GM23338 (cell line): ENCODE measurements around the gene MARF1. TPM values are rescaled to one million over a fixed set of nuclear protein-coding genes. Genes with fewer than 3 reads are reported as not detected.

Experiments used
- ATAC-seq: fragments of 200-7000 bp; cut with Tn5 transposase; 3 replicates; pipeline ENCODE4 v1.9.1; 2020
- DNase-seq: peaks from one replicate; pipeline ENCODE4 v3.0.0-alpha.2; 2015; ENCODE audit warnings: low spot score
- H2AFZ ChIP-seq: fragments of 200-600 bp; sonication (generic); 2 replicates; pipeline ENCODE4 v1.8.0; 2016; ENCODE audit warnings: antibody characterized with exemption, mild to moderate bottlenecking, moderate library complexity
- H3F3A ChIP-seq: fragments of 200-600 bp; sonication (generic); replicated peaks from 2 replicates; pipeline ENCODE4 v1.8.0; 2017; ENCODE audit warnings: antibody characterized with exemption, mixed run types, low read depth
- H3K27ac ChIP-seq: fragments of 200-600 bp; sonication (generic); 2 replicates; pipeline ENCODE4 v1.6.1; 2016; ENCODE audit warnings: low read depth
- H3K27me3 ChIP-seq: fragments of 200-600 bp; sonication (generic); 2 replicates; pipeline ENCODE4 v1.8.0; 2016; ENCODE audit warnings: mild to moderate bottlenecking, mixed run types, moderate library complexity; ENCODE audit not compliant: insufficient read depth
- H3K36me3 ChIP-seq: fragments of 200-600 bp; sonication (generic); 2 replicates; pipeline ENCODE4 v1.8.0; 2016; ENCODE audit warnings: mild to moderate bottlenecking; ENCODE audit not compliant: insufficient read depth
- H3K4me1 ChIP-seq: fragments of 200-600 bp; sonication (generic); 2 replicates; pipeline ENCODE4 v1.8.0; 2016; ENCODE audit warnings: mild to moderate bottlenecking, moderate library complexity; ENCODE audit not compliant: insufficient read depth
- H3K4me2 ChIP-seq: fragments of 200-600 bp; sonication (generic); 2 replicates; pipeline ENCODE4 v1.7.1; 2017; ENCODE audit warnings: mixed run types
- H3K4me3 ChIP-seq: fragments of 200-600 bp; sonication (generic); 2 replicates; pipeline ENCODE4 v1.6.1; 2016; ENCODE audit warnings: mixed run types
- H3K79me2 ChIP-seq: fragments of 200-600 bp; sonication (generic); replicated peaks from 2 replicates; pipeline ENCODE4 v1.8.0; 2017; ENCODE audit warnings: mild to moderate bottlenecking; ENCODE audit not compliant: insufficient read depth
- H3K9me2 ChIP-seq: fragments of 200-600 bp; sonication (generic); 2 replicates; pipeline ENCODE4 v1.8.0; 2017; ENCODE audit not compliant: insufficient read depth
- H4K20me1 ChIP-seq: fragments of 200-600 bp; sonication (generic); replicated peaks from 2 replicates; pipeline ENCODE4 v1.8.0; 2017; ENCODE audit warnings: mild to moderate bottlenecking; ENCODE audit not compliant: insufficient read depth
- H3K27ac Mint-ChIP-seq: 2 replicates; pipeline ENCODE4 v1.8.0; 2020; ENCODE audit warnings: inconsistent platforms, mild to moderate bottlenecking, moderate library complexity, mixed read lengths
- H3K27me3 Mint-ChIP-seq: 3 replicates; pipeline ENCODE4 v1.8.0; 2022; ENCODE audit warnings: low read depth, mild to moderate bottlenecking, moderate library complexity, mixed read lengths, inconsistent platforms; ENCODE audit not compliant: insufficient read depth, poor library complexity
- H3K36me3 Mint-ChIP-seq: 3 replicates; pipeline ENCODE4 v1.8.0; 2021; ENCODE audit warnings: low read depth, mild to moderate bottlenecking, inconsistent platforms, moderate library complexity, mixed read lengths
- H3K4me1 Mint-ChIP-seq: 3 replicates; pipeline ENCODE4 v1.8.0; 2020; ENCODE audit warnings: mild to moderate bottlenecking, inconsistent platforms, mixed read lengths
- H3K4me3 Mint-ChIP-seq: 3 replicates; pipeline ENCODE4 v1.8.0; 2021; ENCODE audit warnings: moderate library complexity, mild to moderate bottlenecking, inconsistent platforms, mixed read lengths
- H3K9me3 Mint-ChIP-seq: 3 replicates; pipeline ENCODE4 v1.8.0; 2020; ENCODE audit warnings: moderate library complexity, mild to moderate bottlenecking, inconsistent platforms, mixed read lengths
- CTCF ChIP-seq, 2 experiments: fragments of 200-600 bp in 1 of 2; sonication (generic) in 1 of 2; conservative IDR thresholded peaks; 2 replicates each; pipeline versions ENCODE4 v1.5.1 to v1.6.1; 2016 to 2017; ENCODE audit warnings: antibody characterized with exemption in 2 of 2, low read depth in 2 of 2, mild to moderate bottlenecking in 2 of 2, moderate library complexity in 1 of 2
- STAT1 ChIP-seq: IDR thresholded peaks from one replicate; pipeline ENCODE4 v1.6.1; 2016; ENCODE audit warnings: antibody characterized with exemption; ENCODE audit not compliant: unreplicated experiment
- ZNF114 ChIP-seq: fragments of 250-450 bp; sonication (Bioruptor Pico); IDR thresholded peaks from 2 replicates; pipeline ENCODE4 v1.5.0; 2020; ENCODE audit warnings: mild to moderate bottlenecking, moderate library complexity
- ZNF462 ChIP-seq: fragments of 250-450 bp; sonication (Bioruptor Pico); IDR thresholded peaks from 2 replicates; pipeline ENCODE4 v1.5.0; 2020; ENCODE audit warnings: mild to moderate bottlenecking, moderate library complexity
- polyA plus RNA-seq: library from polyadenylated mRNA; unstranded; fragments of >200 nt; fragmentation: Nextera tagmentation; extraction: Ambion mirVana; gene quantifications from 2 replicates; pipeline ENCODE4 v1.2.1, GENCODE V29; 2016
- total RNA-seq: library from RNA; depleted of rRNA; stranded (reverse); fragments of >200 nt; shearing (Covaris generic); gene quantifications from 2 replicates; pipeline ENCODE4 v1.2.3, GENCODE V29; 2014

The MARF1 gene
- total and polyA plus RNA-seq, 2 experiments from 2014 or later: 8.3 to 16.0 TPM

DNA sequence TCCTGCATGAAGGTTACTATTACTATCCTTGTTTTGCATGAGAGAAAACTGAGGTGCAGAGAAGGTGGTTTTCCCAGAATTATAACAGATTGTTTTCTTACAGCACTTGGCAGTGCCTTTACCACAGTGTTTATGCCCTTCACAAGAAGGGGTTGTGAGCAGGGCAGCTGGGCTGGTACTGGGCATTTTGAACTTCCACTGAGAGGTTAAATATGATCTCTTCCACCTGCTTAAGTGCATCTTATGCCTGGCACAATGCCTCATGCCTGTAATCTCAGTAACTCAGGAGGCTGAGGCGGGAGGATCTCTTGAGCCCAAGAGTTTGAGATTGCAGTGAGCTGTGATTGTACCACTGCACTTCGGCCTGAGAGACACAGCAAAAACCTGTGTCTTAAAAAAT lies 43.3 kb upstream of the MARF1 start (continued):
- TF ChIP-seq ZNF462 (CRISPR knock-in tag) (no peak), ZNF114 (CRISPR knock-in tag) (no peak)

DNA sequence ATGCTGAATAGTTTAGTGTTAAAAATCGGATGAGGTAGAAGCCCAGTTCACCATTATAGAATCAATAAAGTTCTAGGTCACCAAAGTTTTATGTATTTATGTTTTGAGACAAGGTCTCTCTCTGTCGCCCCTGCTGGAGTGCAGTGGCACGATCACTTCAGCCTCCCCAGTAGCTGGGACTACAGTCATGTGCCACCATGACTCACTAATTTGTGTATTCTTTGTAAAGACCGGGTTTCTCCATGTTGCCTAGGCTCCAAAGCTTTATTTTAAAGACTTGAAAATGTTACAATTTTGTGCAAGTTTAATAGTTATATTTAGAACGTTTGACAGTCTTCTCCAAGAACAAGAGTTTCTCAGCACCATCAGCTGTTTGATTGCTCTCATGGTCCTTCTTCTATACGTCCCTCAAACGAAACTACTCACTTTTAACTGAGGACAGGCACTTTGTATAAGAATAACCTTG lies 39.2 kb upstream of the MARF1 start:
- Histone ChIP-seq H3K36me3 (peaks cover 5% of the 10 kb centered on the region; the same call in 1 of the 2 replicates), H3K9me2 (no peaks in the 10 kb centered on the region), H2AFZ (no peak overlapping the region), H3K4me1 (no peaks in the 10 kb centered on the region), H3F3A (no peaks in the 10 kb centered on the region), H4K20me1 (no peaks in the 10 kb centered on the region), H3K4me2 (no peak overlapping the region), H3K27ac (0 out of 2 replicates have a peak overlapping the region, but pooled peaks have one; percentile 46), H3K79me2 (no peaks in the 10 kb centered on the region), H3K4me3 (no peak overlapping the region), H3K27me3 (no peaks in the 10 kb centered on the region)
- Mint-ChIP-seq H3K27me3 (no peaks in the 10 kb centered on the region), H3K36me3 (peaks cover 20% of the 10 kb centered on the region), H3K4me3 (no peak overlapping the region), H3K9me3 (no peaks in the 10 kb centered on the region), H3K27ac (peak overlapping the region; percentile 91), H3K4me1 (no peaks in the 10 kb centered on the region)
- peak; percentile 50 to 65 for TF ChIP-seq CTCF (conservative IDR thresholded peaks at IDR 0.05; ENCODE audit: low read depth in 2 of 2)
- no peak for TF ChIP-seq STAT1
- peak; percentile 78 for DNase-seq
- peak; percentile 87 for ATAC-seq
